ENCODE measurements around the gene NDFIP1. TPM values are rescaled to one million over a fixed set of nuclear protein-coding genes. Genes with fewer than 3 reads are reported as not detected.

NDFIP1 gene
- total and polyA plus RNA-seq, 2 of the 13 experiments (the other 11 are each of a cell fraction or from before 2014, with no cell fraction given) = 12.4 to 15.7 TPM

GRCh38 chr5:142175039-142175438 is 66.5 kb downstream of the NDFIP1 start:
- FAIRE-seq = no peak
- POLR2A ChIA-PET = no interaction called here
- Histone ChIP-seq H3K9ac (ENCODE audit: insufficient read depth, low read depth, low read length) (no peak overlapping the region), H3K4me1 (ENCODE audit: insufficient read depth, low read length) (peaks cover 58% of the 10 kb centered on the region), H3K27me3 (ENCODE audit: control insufficient read depth in 1 of 2, insufficient read depth in 2 of 2, low read length in 2 of 2) (peaks cover 0 to 15% of the 10 kb centered on the region in 2 experiments; a peak in 3 of 5 replicates), H3K79me2 (ENCODE audit: insufficient read depth, low read length) (no peaks in the 10 kb centered on the region), H3K36me3 (replicated peaks in 1 of 2; ENCODE audit: control insufficient read depth in 1 of 2, insufficient read depth in 2 of 2, low read length in 2 of 2) (no peaks in the 10 kb centered on the region), H3K9me3 (ENCODE audit: low read length) (no peaks in the 10 kb centered on the region), H3K4me3 (replicated peaks in 1 of 3; ENCODE audit: insufficient read depth in 1 of 3, low read depth in 2 of 3, low read length in 3 of 3) (no peak overlapping the region), H3K27ac (ENCODE audit: extremely low read length, insufficient read depth, low read length) (no peak overlapping the region), H2AFZ (ENCODE audit: low read length) (no peak overlapping the region), H4K20me1 (ENCODE audit: insufficient read depth, low read length) (no peaks in the 10 kb centered on the region), H3K4me2 (ENCODE audit: low read depth, low read length) (0 out of 2 replicates have a peak overlapping the region, but pooled peaks have one; percentile 7)
- intact Hi-C loops (cut with micrococcal nuclease; ENCODE audit: unreplicated experiment) (no loop called here), in situ Hi-C loops (cut with HindIII; ENCODE audit: extremely low pct_ligation_motif_present, low pct_unique_long_range_greater_than_20kb) (no loop called here)
- WGBS (ENCODE audit: low lambda C conversion rate) = 40% methylated on average over 3 of the region's 3 CpGs
- BruUV-seq (replicated peaks) = no TSS peak
- ATAC-seq = peak; percentile 21; the same call in 1 of the 3 replicates
- TF ChIP-seq ELF4 (CRISPR knock-in tag; IDR thresholded peaks at IDR 0.05; ENCODE audit: borderline replicate concordance) (no peak), ZNF552 (CRISPR knock-in tag; IDR thresholded peaks at IDR 0.05; ENCODE audit: borderline replicate concordance) (no peak), BRF2 (CRISPR knock-in tag; IDR thresholded peaks at IDR 0.05) (no peak), ZSCAN30 (CRISPR knock-in tag; IDR thresholded peaks at IDR 0.05) (no peak), SIN3B (IDR thresholded peaks at IDR 0.05; ENCODE audit: low read length) (no peak), SUZ12 (IDR thresholded peaks at IDR 0.05; ENCODE audit: low read depth, low read length) (no peak), HNRNPK (IDR thresholded peaks at IDR 0.05; ENCODE audit: low read depth, low read length, poor library complexity, severe bottlenecking) (no peak), ZKSCAN1 (IDR thresholded peaks at IDR 0.05; ENCODE audit: low read length) (no peak), ZNF264 (CRISPR knock-in tag; IDR thresholded peaks at IDR 0.05) (no peak), ZNF280D (CRISPR knock-in tag; IDR thresholded peaks at IDR 0.05) (no peak)
- TF ChIP-seq, protein P1, sequence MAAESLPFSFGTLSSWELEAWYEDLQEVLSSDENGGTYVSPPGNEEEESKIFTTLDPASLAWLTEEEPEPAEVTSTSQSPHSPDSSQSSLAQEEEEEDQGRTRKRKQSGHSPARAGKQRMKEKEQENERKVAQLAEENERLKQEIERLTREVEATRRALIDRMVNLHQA (CRISPR knock-in tag; IDR thresholded peaks at IDR 0.05) = no peak
- DNase-seq (ENCODE audit: low spot score) = no peak
- CTCF ChIA-PET (ENCODE audit: low intra/inter-chr PET ratio, low total read pairs) = no interaction called here
